ENCODE results near the gene TTC17. TPM values are rescaled to one million over a fixed set of nuclear protein-coding genes. Genes with fewer than 3 reads are reported as not detected.
A peak's percentile ranks its signal among the peaks of the same experiment; 100 is the strongest.

TTC17 gene
- total RNA-seq, 1 experiment from 2014 or later = 175 TPM

DNA sequence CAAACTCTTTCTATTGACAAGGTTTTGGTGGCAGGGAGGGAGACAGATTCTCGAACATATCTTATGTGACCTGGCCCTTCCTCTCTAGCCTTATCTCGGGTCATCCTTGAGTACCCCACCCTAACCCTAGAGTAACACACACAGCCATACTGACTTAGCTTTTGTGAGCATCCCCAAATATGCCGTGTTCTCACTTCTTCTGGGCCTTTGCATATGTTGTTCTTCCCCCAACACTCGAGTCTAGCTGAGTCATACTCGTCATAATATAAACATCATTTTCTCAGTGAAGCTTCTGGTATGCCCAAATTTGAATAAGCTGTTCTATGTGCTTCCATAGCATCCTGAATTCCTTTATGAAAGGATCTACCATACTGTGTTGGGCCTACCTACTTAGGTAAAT is 8.0 kb downstream of the TTC17 start:
- no peak for TF ChIP-seq EZH2 (IDR thresholded peaks at IDR 0.05; ENCODE audit: borderline replicate concordance, low read depth, low read length, poor library complexity, severe bottlenecking)
- TF ChIP-seq, protein P1, sequence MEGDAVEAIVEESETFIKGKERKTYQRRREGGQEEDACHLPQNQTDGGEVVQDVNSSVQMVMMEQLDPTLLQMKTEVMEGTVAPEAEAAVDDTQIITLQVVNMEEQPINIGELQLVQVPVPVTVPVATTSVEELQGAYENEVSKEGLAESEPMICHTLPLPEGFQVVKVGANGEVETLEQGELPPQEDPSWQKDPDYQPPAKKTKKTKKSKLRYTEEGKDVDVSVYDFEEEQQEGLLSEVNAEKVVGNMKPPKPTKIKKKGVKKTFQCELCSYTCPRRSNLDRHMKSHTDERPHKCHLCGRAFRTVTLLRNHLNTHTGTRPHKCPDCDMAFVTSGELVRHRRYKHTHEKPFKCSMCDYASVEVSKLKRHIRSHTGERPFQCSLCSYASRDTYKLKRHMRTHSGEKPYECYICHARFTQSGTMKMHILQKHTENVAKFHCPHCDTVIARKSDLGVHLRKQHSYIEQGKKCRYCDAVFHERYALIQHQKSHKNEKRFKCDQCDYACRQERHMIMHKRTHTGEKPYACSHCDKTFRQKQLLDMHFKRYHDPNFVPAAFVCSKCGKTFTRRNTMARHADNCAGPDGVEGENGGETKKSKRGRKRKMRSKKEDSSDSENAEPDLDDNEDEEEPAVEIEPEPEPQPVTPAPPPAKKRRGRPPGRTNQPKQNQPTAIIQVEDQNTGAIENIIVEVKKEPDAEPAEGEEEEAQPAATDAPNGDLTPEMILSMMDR (conservative IDR thresholded peaks at IDR 0.05; ENCODE audit: low read depth, low read length) = no peak
- Histone ChIP-seq H3K4me1 (ENCODE audit: insufficient read depth, low read length, poor library complexity, severe bottlenecking) (peaks cover 3% of the 10 kb centered on the region), H3K4me3 (ENCODE audit: low read depth, low read length, poor library complexity, severe bottlenecking) (no peak overlapping the region), H3K27ac (ENCODE audit: low read depth, low read length, poor library complexity, severe bottlenecking) (peak overlapping the region; percentile 5), H3K36me3 (ENCODE audit: insufficient read depth, low read length, poor library complexity, severe bottlenecking) (peaks cover 20% of the 10 kb centered on the region), H3K9me3 (ENCODE audit: low read depth, low read length, poor library complexity, severe bottlenecking) (no peaks in the 10 kb centered on the region), H3K27me3 (replicated peaks; ENCODE audit: insufficient read depth, low read depth, low read length, poor library complexity) (no peaks in the 10 kb centered on the region)
- intact Hi-C loops (cut with micrococcal nuclease; ENCODE audit: unreplicated experiment) = no loop called here
- DNase-seq (ENCODE audit: low spot score) = peak; percentile 33
- CTCF ChIA-PET = no interaction called here
- POLR2A ChIA-PET (ENCODE audit: low non-redundant PET) = no interaction called here
- BruUV-seq (replicated peaks) = no TSS peak

DNA sequence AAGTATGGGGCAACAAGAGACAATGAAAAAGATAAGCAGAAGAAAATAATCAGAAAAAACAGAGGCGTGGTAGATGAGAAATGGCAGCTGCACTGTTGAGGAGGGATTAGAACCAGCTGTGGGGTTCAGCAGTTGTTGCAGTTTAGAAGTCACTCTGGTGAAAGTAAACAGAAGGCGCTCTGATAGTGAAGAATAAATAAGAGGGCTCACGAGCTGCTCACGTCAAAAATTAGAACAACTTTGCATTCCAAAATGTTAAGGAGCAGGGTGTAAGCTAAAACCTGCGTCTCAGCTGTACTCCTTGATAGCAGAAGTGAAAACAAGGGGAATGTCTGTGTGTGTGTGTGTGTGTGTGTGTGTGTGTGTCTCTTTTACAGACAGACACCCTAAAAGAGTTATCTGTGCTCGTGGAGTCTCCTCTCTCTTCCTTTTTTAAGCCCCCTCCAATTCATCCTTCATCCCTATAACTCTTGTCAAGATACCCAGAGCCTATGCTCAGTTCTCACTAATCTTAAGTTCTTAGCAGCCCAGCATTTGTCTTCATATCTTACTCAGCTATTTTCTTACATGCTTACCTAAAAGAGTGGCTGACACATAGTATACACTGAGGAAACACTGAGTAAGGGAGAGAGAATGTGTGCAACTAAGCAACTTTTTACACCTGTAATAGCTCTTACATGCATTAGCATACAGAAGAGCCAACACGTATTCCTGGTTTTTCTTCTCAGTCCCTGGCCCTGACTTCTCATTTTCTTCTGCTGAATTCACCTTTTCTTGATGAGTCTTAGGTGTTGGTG is 8.9 kb downstream of the TTC17 start:
- no peaks in the 10 kb centered on the region for H3K9me3 ChIP-seq (ENCODE audit: low read depth, low read length, poor library complexity, severe bottlenecking)
- H3K27me3 ChIP-seq (replicated peaks; ENCODE audit: insufficient read depth, low read depth, low read length, poor library complexity) = no peaks in the 10 kb centered on the region
- DNase-seq (ENCODE audit: low spot score) = no peak
- intact Hi-C loops (cut with micrococcal nuclease; ENCODE audit: unreplicated experiment) = no loop called here
- H3K36me3 ChIP-seq (ENCODE audit: insufficient read depth, low read length, poor library complexity, severe bottlenecking) = peaks cover 21% of the 10 kb centered on the region
- no TSS peak for BruUV-seq (replicated peaks)
- TF ChIP-seq, protein P1 (conservative IDR thresholded peaks at IDR 0.05; ENCODE audit: low read depth, low read length) = no peak
- no peak for TF ChIP-seq EZH2 (IDR thresholded peaks at IDR 0.05; ENCODE audit: borderline replicate concordance, low read depth, low read length, poor library complexity, severe bottlenecking)
- H3K4me3 ChIP-seq (ENCODE audit: low read depth, low read length, poor library complexity, severe bottlenecking) = no peak overlapping the region
- peaks cover 3% of the 10 kb centered on the region for H3K4me1 ChIP-seq (ENCODE audit: insufficient read depth, low read length, poor library complexity, severe bottlenecking)
- POLR2A ChIA-PET (ENCODE audit: low non-redundant PET) = interaction anchor here (0.6 kb wide), 1 partner anchor 1674 kb away, joined by 3 read pairs; no protein-coding TSS in a partner anchor
- CTCF ChIA-PET = no interaction called here
- H3K27ac ChIP-seq (ENCODE audit: low read depth, low read length, poor library complexity, severe bottlenecking) = peak overlapping the region; percentile 5

DNA sequence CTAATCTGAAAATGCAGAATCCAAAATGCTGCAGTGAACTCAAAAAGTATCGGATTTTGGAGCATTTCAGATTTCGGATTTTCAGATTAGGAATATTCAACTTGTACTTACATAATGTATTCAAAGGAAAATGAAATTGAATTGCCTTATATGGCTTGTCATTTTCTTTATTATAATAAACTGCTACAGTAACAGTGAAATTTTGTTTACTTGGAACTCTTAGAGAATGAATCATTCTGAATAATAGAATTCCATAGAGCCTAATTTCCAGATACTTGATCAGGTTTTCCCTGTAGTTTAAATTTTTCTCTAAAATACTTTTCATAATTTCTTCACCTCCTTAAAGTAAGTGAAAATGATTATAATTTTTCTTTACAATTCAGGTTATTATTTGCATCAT is 17.3 kb downstream of the TTC17 start:
- Histone ChIP-seq H3K27me3 (replicated peaks; ENCODE audit: insufficient read depth, low read depth, low read length, poor library complexity) (no peaks in the 10 kb centered on the region), H3K27ac (ENCODE audit: low read depth, low read length, poor library complexity, severe bottlenecking) (no peak overlapping the region), H3K4me3 (ENCODE audit: low read depth, low read length, poor library complexity, severe bottlenecking) (no peak overlapping the region), H3K9me3 (ENCODE audit: low read depth, low read length, poor library complexity, severe bottlenecking) (no peaks in the 10 kb centered on the region), H3K4me1 (ENCODE audit: insufficient read depth, low read length, poor library complexity, severe bottlenecking) (no peaks in the 10 kb centered on the region), H3K36me3 (ENCODE audit: insufficient read depth, low read length, poor library complexity, severe bottlenecking) (peaks cover 19% of the 10 kb centered on the region)
- no peak for DNase-seq (ENCODE audit: low spot score)
- BruUV-seq (replicated peaks) = no TSS peak
- POLR2A ChIA-PET (ENCODE audit: low non-redundant PET) = no interaction called here
- CTCF ChIA-PET = no interaction called here
- intact Hi-C loops (cut with micrococcal nuclease; ENCODE audit: unreplicated experiment) = no loop called here
- TF ChIP-seq, protein P1 (conservative IDR thresholded peaks at IDR 0.05; ENCODE audit: low read depth, low read length) = no peak
- TF ChIP-seq EZH2 (IDR thresholded peaks at IDR 0.05; ENCODE audit: borderline replicate concordance, low read depth, low read length, poor library complexity, severe bottlenecking) = no peak

All from A673 (cell line).